ENCODE data around the gene MUS81.
"Not testable (repeated sequence)": the region's sequence is repeated elsewhere in the genome, so short reads cannot be mapped to it uniquely, and the experiment has no call there.

The MUS81 gene

GRCh38 chr11:65860278-65861164, at the start of gene MUS81:
MUS81 (plus strand) TSS chr11:65860433; CDS start chr11:65860754, 321 bp downstream.
- peak; percentile 98 for DNase-seq

GRCh38 chr11:65811764-65812475, 48.3 kb upstream of the MUS81 start:
- DNase-seq = no peak

GRCh38 chr11:65814131-65814985, 45.9 kb upstream of the MUS81 start:
- no peak for DNase-seq

- no peak for DNase-seq
Observed at GRCh38 chr11:65814986-65815565, 45.2 kb upstream of the MUS81 start.

- no peak for DNase-seq
Observed at GRCh38 chr11:65816696-65817095, 43.5 kb upstream of the MUS81 start.

- DNase-seq = no peak
Observed at GRCh38 chr11:65817312-65817834, 42.9 kb upstream of the MUS81 start.

GRCh38 chr11:65817835-65818680, 42.2 kb upstream of the MUS81 start:
- DNase-seq = peak; percentile 94

- no peak for DNase-seq
Observed at GRCh38 chr11:65821107-65821506, 39.1 kb upstream of the MUS81 start.

GRCh38 chr11:65822776-65823528, 37.3 kb upstream of the MUS81 start:
- no peak for DNase-seq

- DNase-seq = no peak
Observed at GRCh38 chr11:65826984-65827735, 33.1 kb upstream of the MUS81 start.

- DNase-seq = no peak
Observed at GRCh38 chr11:65829459-65829858, 30.8 kb upstream of the MUS81 start.

- DNase-seq = not testable (repeated sequence)
Observed at GRCh38 chr11:65832231-65832630, 28.0 kb upstream of the MUS81 start.

GRCh38 chr11:65833297-65834030, 26.8 kb upstream of the MUS81 start, which contains the start of gene SNX32:
SNX32 (plus strand) TSS chr11:65833963; CDS start chr11:65834066, 103 bp downstream.
- DNase-seq = peak; percentile 96

- DNase-seq = no peak
Observed at GRCh38 chr11:65834202-65834601, 26.0 kb upstream of the MUS81 start.

GRCh38 chr11:65842144-65842543, 18.1 kb upstream of the MUS81 start:
- no peak for DNase-seq

- no peak for DNase-seq
Observed at GRCh38 chr11:65843811-65844210, 16.4 kb upstream of the MUS81 start.

GRCh38 chr11:65844231-65844872, 15.9 kb upstream of the MUS81 start:
- no peak for DNase-seq

GRCh38 chr11:65847746-65848145, 12.5 kb upstream of the MUS81 start:
- DNase-seq = no peak

All from activated CD4-positive, alpha-beta T cell treated with anti-CD3 and anti-CD28 coated beads, Interleukin-10, Interleukin-2, amounts not matched to agents 100 ng/mL and 50 ng/mL, durations not matched to agents 16 hours and 8 hours (primary cell).